ENCODE results near the gene GLIS2. TPM values are rescaled to one million over a fixed set of nuclear protein-coding genes. Genes with fewer than 3 reads are reported as not detected.

Gene GLIS2
- total RNA-seq, 1 experiment from 2014 or later: 18.2 TPM

GRCh38 chr16:4288148-4288921 is 27.5 kb upstream of the GLIS2 start:
- H3K9me2 ChIP-seq (ENCODE audit: insufficient read depth): no peaks in the 10 kb centered on the region
- no peaks in the 10 kb centered on the region for H3K79me2 ChIP-seq (ENCODE audit: insufficient read depth, low read length)
- ChIA-PET RAD21 (ENCODE audit: low non-redundant PET in 1 of 2, low total read pairs in 2 of 2, uncharacterized antibody in 2 of 2, unreplicated experiment in 2 of 2) (interaction anchor here (0.7 to 1.1 kb wide), 3 partner anchors 28 to 42 kb away, joined by 3 to 5 read pairs (median 4); partner anchors contain the start of gene GLIS2 (in 1 of the 2)), POLR2A (interaction anchor here (0.7 to 2.1 kb wide), 3 partner anchors 11 to 105 kb away, joined by 3 to 6 read pairs (median 3); no protein-coding TSS in a partner anchor), CTCF (interaction anchor here (0.6 to 2.9 kb wide), 12 partner anchors 9 to 260 kb away, joined by 3 to 21 read pairs (median 8); partner anchors contain the start of gene TFAP4)
- H3K36me3 ChIP-seq (ENCODE audit: control insufficient read depth in 1 of 2, insufficient read depth in 2 of 2, low read length in 2 of 2): no peaks in the 10 kb centered on the region
- no TSS peak for BruUV-seq (replicated peaks)
- H4K20me1 ChIP-seq (ENCODE audit: insufficient read depth): no peaks in the 10 kb centered on the region
- no peaks in the 10 kb centered on the region for H3K27me3 ChIP-seq (ENCODE audit: insufficient read depth, low read length)
- ATAC-seq: peak; percentile 85
- peak overlapping the region; percentile 71 for H3K4me2 ChIP-seq (ENCODE audit: low read length)
- no peaks in the 10 kb centered on the region for H3K9me3 ChIP-seq (ENCODE audit: control insufficient read depth in 1 of 2, insufficient read depth in 1 of 2, low read depth in 1 of 2, low read length in 2 of 2)
- intact Hi-C loops (cut with micrococcal nuclease): loop anchor here (1.0 kb wide), 1 partner anchor 42 kb away; no protein-coding TSS in a partner anchor
- H3K27ac ChIP-seq (ENCODE audit: low read depth, low read length): no peak overlapping the region; the same call in 1 of the 2 replicates
- peak overlapping the region; percentile 53 for H3K9ac ChIP-seq (ENCODE audit: low read length)
- H3K4me3 ChIP-seq (replicated peaks in 1 of 2; ENCODE audit: low read depth in 1 of 2, low read length in 2 of 2): peak overlapping the region in 1 of 2 experiments; percentile 20; a peak in 2 of 4 replicates
- no peak for DNase-seq (ENCODE audit: low read depth, low spot score)
- H3K4me1 ChIP-seq (ENCODE audit: control insufficient read depth in 1 of 2, insufficient read depth in 2 of 2, low read length in 2 of 2): peaks cover 48 to 75% of the 10 kb centered on the region in 2 experiments
- no peak overlapping the region for H2AFZ ChIP-seq (ENCODE audit: low read depth, low read length, poor library complexity, severe bottlenecking)
- TF ChIP-seq CEBPB (IDR thresholded peaks at IDR 0.05; ENCODE audit: low read depth) (no peak), CBX3 (IDR thresholded peaks at IDR 0.05; ENCODE audit: low read depth) (no peak), TCF7L2 (IDR thresholded peaks at IDR 0.05; ENCODE audit: borderline replicate concordance, extremely low read depth, insufficient read depth, insufficient read length) (peak; percentile 33), MAX (IDR thresholded peaks at IDR 0.05) (no peak; the same call in 1 of the 2 replicates), CTCF (IDR thresholded peaks at IDR 0.05 in 2 of 3, conservative IDR thresholded peaks at IDR 0.05 in 1 of 3; ENCODE audit: borderline replicate concordance in 1 of 3, insufficient read depth in 1 of 3, low read depth in 2 of 3, low read length in 2 of 3) (peak; percentile 88 to 99 (median 98)), FOSL1 (IDR thresholded peaks at IDR 0.05; ENCODE audit: low read depth) (peak; percentile 19; the same call in 1 of the 2 replicates), RAD21 (IDR thresholded peaks at IDR 0.05; ENCODE audit: low read depth) (peak; percentile 95)
